HG03025 (cell line): ENCODE results near the gene GUF1.
A peak's percentile ranks its signal among the peaks of the same experiment; 100 is the strongest.

Source experiments
- ATAC-seq: cut with Tn5 transposase; IDR thresholded peaks from one replicate; pipeline ENCODE4 v1.9.1; 2021; ENCODE audit warnings: mild to moderate bottlenecking, moderate library complexity; ENCODE audit not compliant: unreplicated experiment, low FRiP score

Gene GUF1, protein sequence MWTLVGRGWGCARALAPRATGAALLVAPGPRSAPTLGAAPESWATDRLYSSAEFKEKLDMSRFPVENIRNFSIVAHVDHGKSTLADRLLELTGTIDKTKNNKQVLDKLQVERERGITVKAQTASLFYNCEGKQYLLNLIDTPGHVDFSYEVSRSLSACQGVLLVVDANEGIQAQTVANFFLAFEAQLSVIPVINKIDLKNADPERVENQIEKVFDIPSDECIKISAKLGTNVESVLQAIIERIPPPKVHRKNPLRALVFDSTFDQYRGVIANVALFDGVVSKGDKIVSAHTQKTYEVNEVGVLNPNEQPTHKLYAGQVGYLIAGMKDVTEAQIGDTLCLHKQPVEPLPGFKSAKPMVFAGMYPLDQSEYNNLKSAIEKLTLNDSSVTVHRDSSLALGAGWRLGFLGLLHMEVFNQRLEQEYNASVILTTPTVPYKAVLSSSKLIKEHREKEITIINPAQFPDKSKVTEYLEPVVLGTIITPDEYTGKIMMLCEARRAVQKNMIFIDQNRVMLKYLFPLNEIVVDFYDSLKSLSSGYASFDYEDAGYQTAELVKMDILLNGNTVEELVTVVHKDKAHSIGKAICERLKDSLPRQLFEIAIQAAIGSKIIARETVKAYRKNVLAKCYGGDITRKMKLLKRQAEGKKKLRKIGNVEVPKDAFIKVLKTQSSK

GRCh38 chr4:44678094-44679041, at the start of gene GUF1:
GUF1 (plus strand) TSS chr4:44678420; CDS start chr4:44678623, 203 bp downstream.
- peak; percentile 98 for ATAC-seq

GRCh38 chr4:44629280-44629866, 48.8 kb upstream of the GUF1 start:
- ATAC-seq: peak; percentile 87

DNA sequence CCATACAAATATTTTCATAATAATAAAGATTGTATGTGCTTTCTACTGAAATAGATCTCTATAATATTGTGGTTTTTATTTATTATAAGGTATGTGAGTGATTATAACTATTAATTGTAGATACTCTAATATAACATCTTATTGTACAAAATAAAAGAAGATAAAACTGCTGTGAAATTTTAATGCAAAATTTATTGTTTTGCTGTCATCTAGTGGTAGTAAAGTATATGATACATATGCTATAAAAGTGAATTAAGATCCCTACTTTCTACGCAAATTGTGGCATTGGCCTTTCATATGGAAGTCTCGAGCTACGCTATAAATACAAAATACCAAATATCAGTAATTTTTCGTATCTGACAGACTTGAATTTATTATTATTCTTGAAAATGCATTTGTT, 46.1 kb upstream of the GUF1 start:
- ATAC-seq: no peak

DNA sequence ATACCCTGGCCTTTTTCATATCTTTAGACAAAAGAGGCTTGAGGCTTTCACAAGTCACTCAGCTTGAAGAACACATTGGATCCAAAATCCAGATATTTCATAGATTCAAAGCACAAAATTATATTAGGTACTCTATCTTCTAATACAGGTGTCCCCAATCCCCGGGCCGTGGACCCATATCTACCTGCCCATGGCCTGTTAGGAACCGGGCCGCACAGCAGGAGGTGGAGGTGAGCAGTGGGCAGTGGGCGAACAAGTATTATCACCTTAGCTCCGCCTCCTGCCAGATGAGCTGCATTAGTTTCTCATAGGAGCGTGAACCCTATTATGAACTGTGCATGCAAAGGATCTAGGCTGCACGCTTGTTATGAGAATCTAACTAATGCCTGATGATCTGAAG, 45.5 kb upstream of the GUF1 start:
- no peak for ATAC-seq

DNA sequence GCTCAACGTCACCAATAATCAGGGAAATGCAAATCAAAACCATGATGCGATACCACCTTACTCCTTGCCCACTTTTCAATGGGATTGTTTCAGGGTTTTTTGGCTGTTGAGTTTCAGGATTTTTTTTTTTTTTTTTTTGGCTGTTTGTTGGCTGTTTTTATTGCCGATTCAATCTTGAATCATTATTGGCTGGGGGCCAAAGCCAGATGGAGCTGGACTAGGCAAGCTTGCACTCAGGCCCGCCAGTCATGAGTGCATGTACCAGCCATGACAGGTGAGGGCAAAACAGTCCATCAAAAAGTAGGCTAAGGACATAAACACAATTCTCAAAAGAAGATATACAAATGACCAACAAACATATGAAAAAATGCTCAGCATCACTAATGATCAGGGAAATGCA, 40.1 kb upstream of the GUF1 start:
- ATAC-seq: no peak

- no peak for ATAC-seq
These were observed 32.1 kb upstream of the GUF1 start for GRCh38 chr4:44646151-44646550.

DNA sequence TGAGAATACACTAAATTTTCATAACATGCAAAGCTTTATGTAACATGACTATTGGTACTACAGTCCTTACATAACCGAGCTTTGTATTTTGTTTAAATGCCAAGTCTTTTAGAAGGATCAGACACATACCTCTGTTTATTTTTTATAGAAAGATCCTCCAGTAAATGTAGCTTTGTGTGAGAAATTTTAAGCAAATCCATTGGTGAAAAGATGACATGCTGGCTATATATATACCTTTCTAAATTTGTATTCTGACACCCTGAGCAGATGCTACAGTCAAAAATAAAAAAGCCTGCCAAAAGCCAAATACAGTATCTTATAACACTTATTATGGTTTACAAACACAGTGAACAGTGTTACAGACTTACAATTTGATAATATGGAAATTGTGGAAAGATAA, 26.8 kb upstream of the GUF1 start, which contains the start of gene YIPF7:
YIPF7 (minus strand) TSS at position 201 of the 400 bp plus-strand sequence. CDS start 1,525 bp downstream, outside the sequence.
- no peak for ATAC-seq

DNA sequence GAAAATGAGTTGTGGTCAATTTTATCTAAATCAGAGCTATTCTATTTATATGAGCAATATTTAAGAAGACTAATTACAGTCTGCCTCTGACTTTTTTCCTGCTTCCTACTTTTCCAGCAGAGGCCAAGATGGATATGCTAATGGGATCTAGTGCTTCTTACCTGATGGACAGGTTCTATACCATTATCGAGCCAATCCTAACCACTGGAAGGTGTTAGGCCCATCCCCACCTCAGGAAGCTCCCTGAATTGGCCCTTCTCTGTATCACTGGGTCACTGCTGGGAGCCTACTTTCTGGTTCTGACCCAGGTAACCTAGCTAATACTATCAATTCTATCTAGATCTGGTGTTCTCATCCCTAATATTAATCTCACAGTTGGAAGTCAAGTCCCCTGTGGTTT, 26.2 kb upstream of the GUF1 start:
- ATAC-seq: no peak

DNA sequence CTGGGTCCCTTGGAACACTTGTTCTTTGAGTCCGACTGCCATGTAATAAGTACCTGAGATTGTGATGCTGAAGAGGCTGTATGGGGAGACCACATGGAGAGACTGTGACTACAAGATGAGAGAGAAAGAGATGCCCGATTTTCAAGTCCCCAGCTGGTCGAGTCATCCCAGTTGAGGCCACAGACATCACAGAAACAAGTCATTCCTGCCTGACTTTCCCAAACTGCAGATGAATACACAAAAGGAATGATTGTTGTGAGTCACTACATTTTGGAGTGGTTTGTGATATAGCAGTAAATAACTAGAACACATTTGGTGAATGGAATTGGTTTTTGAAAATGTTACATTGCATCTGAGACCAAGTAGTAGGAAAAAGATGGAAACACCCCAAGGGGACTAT, 17.8 kb upstream of the GUF1 start:
- ATAC-seq: no peak

GRCh38 chr4:44661940-44662622, 16.1 kb upstream of the GUF1 start:
- no peak for ATAC-seq

DNA sequence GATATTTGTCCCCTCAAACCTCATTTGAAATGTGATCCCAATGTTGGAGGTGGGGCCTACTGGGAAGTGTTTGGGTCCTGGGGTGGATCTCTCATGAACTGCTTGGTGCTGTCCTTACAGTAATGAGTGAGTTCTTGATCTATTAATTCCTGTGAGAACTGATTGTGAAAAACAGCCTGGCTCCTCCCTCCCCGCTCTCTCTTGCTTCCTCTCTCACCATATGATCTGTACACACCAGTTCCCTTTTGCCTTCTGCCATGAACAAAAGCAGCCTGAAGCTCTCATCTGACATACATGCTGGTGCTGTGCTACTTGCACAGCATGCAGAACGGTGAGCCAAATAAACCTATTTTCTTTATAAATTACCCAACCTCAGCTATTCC, 15.6 kb upstream of the GUF1 start:
- peak; percentile 65 for ATAC-seq

GRCh38 chr4:44663539-44664263, 14.5 kb upstream of the GUF1 start:
- ATAC-seq: no peak

DNA sequence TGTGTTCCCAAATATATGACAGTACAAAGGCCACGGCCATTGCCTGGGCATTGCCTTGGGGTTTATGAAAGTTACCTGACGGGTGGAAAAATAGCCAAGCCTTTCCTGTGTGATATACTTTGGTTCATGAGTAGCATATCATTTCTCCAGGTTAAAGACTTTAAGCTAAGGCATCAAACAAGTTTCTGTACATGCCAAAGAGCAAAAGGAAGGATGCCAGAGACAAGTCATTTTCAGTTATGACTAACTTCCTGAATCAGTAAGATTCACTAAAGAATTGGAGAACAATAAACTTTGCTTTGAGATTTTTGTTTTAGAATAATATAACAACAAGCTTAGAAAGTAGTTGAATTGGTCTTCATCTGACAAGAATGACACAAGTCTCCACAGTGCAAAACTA, 9.7 kb upstream of the GUF1 start:
- no peak for ATAC-seq

DNA sequence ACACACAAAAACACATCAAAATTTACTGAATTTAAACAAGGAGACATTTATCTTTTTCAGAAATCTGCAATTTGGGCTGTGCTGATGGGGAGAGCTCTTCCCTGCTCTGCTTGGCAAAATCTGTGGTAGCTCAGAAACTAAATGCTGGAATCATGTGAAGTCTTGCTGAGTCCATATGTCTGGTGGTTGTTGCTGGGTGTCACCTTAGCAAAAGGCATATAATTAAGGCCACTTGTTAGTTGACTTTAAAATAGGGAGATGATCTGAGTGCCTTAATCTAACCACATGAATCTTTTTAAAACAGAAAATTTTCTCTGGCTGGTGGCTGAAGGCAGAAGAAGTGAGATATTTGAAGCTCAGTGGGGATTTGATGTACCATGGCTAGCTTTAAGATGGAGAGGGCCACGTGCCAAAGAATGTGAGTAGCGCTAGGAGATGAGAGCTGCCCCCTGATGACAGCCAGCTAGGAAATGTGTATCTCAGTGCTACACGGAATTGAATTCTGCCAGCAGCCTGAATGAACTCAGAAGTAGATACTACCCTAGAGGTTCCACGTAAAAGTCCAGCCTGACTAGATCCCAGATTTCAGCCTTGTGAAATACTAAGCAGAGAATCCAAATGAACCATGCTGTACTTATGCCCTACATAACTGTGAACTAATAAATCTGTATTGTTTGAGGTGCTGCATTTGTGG, 7.6 kb upstream of the GUF1 start:
- ATAC-seq: no peak

- no peak for ATAC-seq
These were observed 6.6 kb upstream of the GUF1 start for GRCh38 chr4:44671636-44672035.

DNA sequence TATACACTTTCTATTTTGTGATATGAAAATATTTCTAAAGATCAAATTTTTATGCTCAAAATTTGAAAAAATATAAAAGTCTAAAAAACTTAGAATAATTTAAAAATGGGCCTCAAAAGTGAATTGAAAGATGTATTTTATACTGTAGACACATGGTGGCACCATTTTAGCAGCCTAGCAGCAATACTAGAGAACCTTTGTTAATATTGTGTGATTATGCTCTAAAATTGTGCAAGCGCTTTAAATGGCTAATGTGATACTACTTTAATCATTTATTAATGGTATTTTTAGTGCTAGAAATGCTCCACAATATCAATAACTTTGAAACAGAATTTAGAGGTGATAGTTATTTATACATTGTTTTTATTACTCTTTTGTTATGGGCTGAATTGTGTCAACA, 3.7 kb upstream of the GUF1 start:
- no peak for ATAC-seq

DNA sequence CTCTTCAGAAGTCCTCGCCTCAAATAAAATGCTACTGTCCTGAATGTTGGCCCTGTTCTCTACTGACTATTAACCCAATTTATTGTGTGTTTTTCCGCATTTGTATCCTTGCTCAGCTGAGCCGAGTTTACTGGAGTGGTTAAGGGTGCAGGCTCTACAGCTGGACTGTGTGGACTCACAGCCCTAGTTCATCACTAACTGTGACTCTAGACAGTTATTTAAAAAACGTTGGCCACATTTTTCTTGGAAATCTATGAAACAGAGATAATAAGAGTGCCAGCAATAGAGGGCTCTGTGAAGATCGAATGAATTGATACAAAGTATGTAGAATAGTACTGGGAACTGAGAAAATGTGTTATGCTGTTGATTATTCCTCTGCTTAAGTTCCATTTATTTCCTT, 2.9 kb upstream of the GUF1 start:
- ATAC-seq: no peak

GRCh38 chr4:44679060-44679459, 840 bp downstream of the GUF1 start:
- ATAC-seq: no peak

GRCh38 chr4:44684648-44685047, 6.4 kb downstream of the GUF1 start:
- ATAC-seq: no peak
